ENCODE measurements around the gene TBC1D14.

TBC1D14 gene

DNA sequence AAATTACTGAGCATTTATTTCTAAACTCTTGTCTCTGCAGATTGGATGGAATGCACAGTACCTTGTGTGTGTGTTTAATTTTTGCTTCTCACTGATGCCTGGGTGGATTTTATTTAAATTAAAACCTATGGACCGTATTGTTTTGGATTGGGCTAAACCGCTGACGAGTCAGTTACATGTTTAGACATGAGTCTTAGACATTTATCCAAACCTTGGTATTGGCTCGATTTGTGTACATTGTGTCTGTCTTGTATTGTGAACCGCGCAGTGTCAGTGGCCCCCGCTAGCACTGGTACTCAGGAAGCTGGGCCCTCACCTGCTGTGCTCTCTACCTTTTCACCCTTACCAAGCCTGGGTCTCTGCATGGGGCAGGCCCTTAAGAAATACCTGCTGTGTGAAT, 92.7 kb downstream of the TBC1D14 start:
- DNase-seq (ENCODE audit: low read depth in 1 of 2, low spot score in 1 of 2), result no peak
- no peak for TF ChIP-seq JUND (IDR thresholded peaks at IDR 0.05; ENCODE audit: low read depth)
- in situ Hi-C loops (cut with HindIII; ENCODE audit: low pct_unique_long_range_greater_than_20kb, low sequenced_read_pairs), result no loop called here

DNA sequence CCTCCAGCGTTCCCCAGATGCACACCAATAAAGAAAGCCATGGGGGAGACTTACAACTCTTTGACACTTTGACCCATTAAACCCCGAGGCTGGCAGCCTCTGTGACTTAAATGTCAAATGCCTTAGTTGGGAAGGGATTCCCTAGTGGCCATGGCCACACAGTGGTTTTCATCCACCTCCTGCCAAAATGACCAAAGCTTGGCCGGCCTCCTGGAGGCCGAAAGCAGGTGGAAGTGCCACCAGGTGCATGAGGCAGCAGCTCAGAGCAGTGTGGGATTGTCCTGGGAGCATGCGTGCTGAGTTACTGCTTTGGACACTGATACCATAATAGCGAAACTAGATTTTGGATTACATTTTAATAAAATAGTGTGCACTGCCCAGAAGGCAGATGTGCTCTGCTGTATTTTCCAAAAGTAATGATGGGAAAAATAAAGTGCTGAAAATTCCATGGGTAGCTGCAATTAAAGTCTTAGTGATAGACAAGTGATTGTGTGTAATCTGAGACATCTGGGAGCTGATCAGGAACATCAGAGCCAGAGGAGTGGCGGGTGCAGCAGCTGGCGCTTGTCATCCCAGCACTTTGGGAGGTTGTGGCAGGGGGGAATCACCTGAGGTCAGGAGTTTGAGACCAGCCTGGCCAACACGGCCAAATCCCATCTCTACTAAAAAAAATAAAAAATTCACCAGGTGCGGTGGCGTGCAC, 93.7 kb downstream of the TBC1D14 start:
- in situ Hi-C loops (cut with HindIII; ENCODE audit: low pct_unique_long_range_greater_than_20kb, low sequenced_read_pairs), result no loop called here
- no peak for TF ChIP-seq JUND (IDR thresholded peaks at IDR 0.05; ENCODE audit: low read depth)
- DNase-seq (ENCODE audit: low read depth in 1 of 2, low spot score in 1 of 2), result no peak

DNA sequence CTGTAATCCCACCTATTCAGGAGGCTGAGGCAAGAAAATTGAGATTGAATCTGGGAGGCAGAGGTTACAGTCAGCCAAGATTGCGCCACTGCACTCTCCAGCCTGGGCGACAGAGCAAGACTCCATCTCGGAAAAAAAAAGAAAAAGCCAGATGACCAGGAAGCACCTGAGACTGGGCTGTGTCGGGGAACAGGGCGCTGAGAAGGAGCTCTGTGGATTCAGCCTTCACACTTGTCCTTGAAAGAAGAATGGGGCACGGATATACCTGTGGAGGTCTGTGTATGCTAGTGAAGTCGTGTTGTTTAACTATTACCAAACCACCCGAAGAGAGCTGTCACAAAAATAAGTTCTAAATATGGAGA, 94.2 kb downstream of the TBC1D14 start:
- in situ Hi-C loops (cut with HindIII; ENCODE audit: low pct_unique_long_range_greater_than_20kb, low sequenced_read_pairs), result no loop called here
- DNase-seq (ENCODE audit: low read depth in 1 of 2, low spot score in 1 of 2), result no peak
- TF ChIP-seq JUND (IDR thresholded peaks at IDR 0.05; ENCODE audit: low read depth), result no peak

DNA sequence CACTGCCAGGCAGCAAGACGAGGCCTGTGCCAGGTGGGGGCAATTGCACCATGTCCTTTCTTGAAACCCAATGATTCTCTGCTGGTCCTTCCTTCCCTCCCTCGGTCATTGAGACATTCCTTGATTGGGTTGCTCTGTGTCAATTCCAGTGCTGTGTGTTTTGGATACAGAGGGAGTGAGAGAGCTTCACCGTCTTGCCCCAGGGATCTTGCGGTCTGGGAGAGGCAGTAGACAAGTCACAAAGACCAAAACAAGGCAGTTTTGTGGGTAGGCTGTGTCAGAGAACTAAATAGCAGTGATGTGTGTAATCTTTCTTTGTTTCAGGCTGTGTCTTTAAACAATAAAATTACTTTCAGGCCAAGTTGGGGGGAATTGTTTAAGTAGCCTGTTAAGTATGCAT, 94.7 kb downstream of the TBC1D14 start:
- no peak for TF ChIP-seq JUND (IDR thresholded peaks at IDR 0.05; ENCODE audit: low read depth)
- no peak for DNase-seq (ENCODE audit: low read depth in 1 of 2, low spot score in 1 of 2)
- in situ Hi-C loops (cut with HindIII; ENCODE audit: low pct_unique_long_range_greater_than_20kb, low sequenced_read_pairs), result no loop called here

DNA sequence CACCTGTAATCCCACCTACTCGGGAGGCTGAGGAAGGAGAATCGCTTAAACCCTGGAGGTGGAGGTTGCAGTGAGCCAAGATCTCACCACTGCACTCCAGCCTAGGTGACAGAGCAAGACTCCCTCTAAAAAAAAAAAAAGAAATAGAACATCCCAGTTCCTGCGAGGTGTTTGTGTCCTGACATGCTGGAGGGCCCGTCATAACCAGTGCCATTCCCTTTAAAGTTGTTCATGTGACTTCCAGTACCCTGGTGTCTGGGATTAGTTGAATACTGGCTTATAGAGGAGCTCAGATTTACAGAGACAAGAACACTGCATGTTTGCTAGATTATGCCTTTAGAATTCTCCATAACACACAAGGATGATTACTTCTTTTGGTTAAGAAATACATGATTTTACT, 95.9 kb downstream of the TBC1D14 start:
- no peak for DNase-seq (ENCODE audit: low read depth in 1 of 2, low spot score in 1 of 2)
- in situ Hi-C loops (cut with HindIII; ENCODE audit: low pct_unique_long_range_greater_than_20kb, low sequenced_read_pairs), result no loop called here
- no peak for TF ChIP-seq JUND (IDR thresholded peaks at IDR 0.05; ENCODE audit: low read depth)

DNA sequence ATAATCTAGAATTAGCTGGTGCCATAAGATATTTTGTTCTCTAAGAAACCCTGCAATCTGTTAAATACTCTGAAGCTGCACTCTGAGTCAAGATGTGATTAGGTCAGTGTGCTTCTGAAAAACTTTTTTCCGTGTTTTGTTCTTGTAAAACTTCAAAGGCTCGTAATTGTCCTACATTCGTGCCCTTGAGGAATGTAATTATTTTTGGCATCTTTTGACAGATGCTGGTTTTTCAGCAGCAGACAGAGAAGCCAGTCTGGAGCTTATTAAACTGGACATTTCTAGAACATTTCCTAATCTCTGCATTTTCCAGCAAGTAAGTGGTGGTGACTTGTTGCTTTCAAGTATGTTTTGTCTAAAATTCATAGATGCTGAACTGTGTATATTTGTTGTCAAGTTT, 96.8 kb downstream of the TBC1D14 start:
- DNase-seq (ENCODE audit: low read depth in 1 of 2, low spot score in 1 of 2), result no peak
- TF ChIP-seq JUND (IDR thresholded peaks at IDR 0.05; ENCODE audit: low read depth), result no peak
- in situ Hi-C loops (cut with HindIII; ENCODE audit: low pct_unique_long_range_greater_than_20kb, low sequenced_read_pairs), result no loop called here

DNA sequence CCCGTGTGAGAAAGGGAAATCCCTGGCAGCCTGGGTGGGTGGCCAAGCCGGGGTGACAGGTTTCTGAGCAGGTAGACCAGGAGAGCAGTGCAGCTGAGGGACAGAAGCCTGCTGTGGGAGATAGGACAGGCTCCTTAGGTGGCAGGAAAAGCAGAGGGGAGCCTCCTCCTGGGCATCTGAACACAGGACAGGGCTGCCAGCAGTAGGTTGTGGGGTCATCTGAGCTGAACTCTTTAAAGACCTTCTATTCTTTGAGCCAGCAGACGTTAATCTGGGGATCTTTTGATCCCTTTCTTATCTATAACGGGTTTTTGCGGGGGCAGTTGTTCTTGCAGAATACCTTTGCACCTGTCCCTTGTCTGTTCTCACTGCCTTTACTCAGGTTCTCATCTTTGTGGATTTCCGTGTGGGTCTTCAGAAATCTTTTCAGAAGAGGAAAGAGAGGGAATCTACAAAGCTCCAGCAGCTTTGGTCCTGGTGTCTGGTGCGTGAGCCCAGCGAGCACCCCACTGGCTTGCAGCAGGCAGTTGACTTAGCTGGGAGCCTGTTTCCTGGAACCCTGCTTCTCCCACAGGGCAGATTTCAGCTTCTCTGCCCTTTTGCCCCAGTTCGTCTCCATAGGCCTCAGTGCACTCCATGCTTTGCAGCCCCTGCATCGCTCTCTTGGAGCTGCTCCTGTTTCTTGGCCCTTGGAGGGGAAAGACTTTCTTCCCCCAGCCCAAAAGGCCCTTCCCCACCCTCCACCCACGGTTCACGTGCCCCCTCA, 97.7 kb downstream of the TBC1D14 start:
- no peak for DNase-seq (ENCODE audit: low read depth in 1 of 2, low spot score in 1 of 2)
- TF ChIP-seq JUND (IDR thresholded peaks at IDR 0.05; ENCODE audit: low read depth), result no peak
- in situ Hi-C loops (cut with HindIII; ENCODE audit: low pct_unique_long_range_greater_than_20kb, low sequenced_read_pairs), result no loop called here

DNA sequence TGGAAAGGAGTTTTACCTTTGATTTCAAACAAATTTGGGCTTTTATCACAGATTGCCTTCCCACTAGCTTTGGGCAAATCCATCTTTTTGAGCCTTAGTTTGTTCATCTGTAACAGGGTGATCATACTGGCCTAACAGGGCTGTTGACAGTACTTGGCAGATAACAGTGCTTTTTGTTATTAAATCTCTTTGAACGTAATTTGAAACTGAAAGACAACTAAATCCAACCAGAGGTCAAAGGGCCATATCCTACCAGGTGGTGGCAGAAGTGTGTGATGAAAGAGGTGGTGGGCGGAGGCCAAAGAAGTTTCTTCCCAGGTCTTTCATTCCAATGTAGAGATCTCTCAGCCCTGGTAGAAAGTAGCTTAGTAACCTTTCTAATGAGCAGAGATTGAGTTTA, 98.3 kb downstream of the TBC1D14 start:
- TF ChIP-seq JUND (IDR thresholded peaks at IDR 0.05; ENCODE audit: low read depth), result no peak

DNA sequence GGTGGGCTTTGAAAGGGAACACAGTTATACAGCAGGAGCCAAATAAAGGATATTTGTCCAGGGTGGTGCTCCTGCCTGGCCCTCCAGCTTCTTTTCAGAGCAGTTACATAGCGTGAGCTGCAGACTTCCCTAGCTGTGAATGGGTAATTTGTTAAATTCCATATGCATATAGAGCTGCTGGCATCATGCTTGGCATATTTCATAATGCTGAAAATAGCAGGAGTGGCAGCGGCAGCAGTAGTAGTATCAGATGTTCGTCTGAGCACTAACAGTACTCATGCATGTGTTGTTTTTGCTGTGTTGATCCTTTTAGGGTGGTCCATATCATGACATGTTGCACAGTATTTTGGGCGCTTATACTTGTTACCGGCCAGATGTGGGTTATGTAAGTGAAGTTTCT, 99.9 kb downstream of the TBC1D14 start:
- in situ Hi-C loops (cut with HindIII; ENCODE audit: low pct_unique_long_range_greater_than_20kb, low sequenced_read_pairs), result no loop called here
- DNase-seq (ENCODE audit: low read depth in 1 of 2, low spot score in 1 of 2), result no peak
- no peak for TF ChIP-seq JUND (IDR thresholded peaks at IDR 0.05; ENCODE audit: low read depth)

More for the DNA sequence above, 98.3 kb downstream of the TBC1D14 start:
- in situ Hi-C loops (cut with HindIII; ENCODE audit: low pct_unique_long_range_greater_than_20kb, low sequenced_read_pairs), result no loop called here
- no peak for DNase-seq (ENCODE audit: low read depth in 1 of 2, low spot score in 1 of 2)

DNA sequence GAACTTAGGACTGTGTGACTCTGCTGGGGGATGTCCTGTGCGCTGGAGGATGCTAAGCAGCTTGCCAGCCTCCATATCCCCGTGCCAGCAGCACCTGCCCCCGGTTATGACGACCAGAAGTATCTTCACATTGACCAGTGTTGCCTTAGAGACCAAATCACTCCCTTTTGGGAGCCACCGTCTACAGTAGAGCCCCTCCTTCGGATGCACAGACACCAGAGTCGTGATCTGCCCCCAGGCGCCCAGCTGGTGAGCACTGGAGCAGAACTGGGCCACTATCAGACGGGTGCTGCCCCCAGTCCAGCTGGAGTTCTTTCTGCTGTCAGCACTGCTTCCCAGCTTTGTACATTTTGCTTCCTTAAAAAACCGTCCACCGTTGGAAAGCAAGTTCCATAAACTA, 103.5 kb downstream of the TBC1D14 start:
- in situ Hi-C loops (cut with HindIII; ENCODE audit: low pct_unique_long_range_greater_than_20kb, low sequenced_read_pairs), result no loop called here
- no peak for DNase-seq (ENCODE audit: low read depth in 1 of 2, low spot score in 1 of 2)
- no peak for TF ChIP-seq JUND (IDR thresholded peaks at IDR 0.05; ENCODE audit: low read depth)

DNA sequence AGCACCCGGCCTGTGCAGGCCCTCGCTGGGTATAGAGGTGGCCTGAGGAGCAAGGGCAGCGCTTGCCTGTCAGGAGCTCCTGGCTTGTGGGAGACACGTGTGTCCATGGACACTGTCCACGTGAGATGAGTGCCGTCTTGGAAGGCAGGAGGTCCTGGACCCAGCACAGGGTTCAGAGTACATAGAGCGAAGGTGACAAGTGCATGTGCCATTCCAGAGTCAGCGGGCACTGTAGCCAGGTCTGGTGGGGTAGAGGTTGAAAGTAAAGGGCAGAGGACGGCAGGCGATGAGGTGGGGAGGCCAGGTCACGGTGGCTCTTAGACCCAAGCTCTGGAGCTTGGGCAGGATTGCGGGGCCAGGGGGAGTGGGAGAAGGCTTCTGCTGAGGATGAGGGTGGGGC, 105.2 kb downstream of the TBC1D14 start:
- DNase-seq (ENCODE audit: low read depth in 1 of 2, low spot score in 1 of 2), result no peak
- TF ChIP-seq JUND (IDR thresholded peaks at IDR 0.05; ENCODE audit: low read depth), result no peak
- in situ Hi-C loops (cut with HindIII; ENCODE audit: low pct_unique_long_range_greater_than_20kb, low sequenced_read_pairs), result no loop called here

DNA sequence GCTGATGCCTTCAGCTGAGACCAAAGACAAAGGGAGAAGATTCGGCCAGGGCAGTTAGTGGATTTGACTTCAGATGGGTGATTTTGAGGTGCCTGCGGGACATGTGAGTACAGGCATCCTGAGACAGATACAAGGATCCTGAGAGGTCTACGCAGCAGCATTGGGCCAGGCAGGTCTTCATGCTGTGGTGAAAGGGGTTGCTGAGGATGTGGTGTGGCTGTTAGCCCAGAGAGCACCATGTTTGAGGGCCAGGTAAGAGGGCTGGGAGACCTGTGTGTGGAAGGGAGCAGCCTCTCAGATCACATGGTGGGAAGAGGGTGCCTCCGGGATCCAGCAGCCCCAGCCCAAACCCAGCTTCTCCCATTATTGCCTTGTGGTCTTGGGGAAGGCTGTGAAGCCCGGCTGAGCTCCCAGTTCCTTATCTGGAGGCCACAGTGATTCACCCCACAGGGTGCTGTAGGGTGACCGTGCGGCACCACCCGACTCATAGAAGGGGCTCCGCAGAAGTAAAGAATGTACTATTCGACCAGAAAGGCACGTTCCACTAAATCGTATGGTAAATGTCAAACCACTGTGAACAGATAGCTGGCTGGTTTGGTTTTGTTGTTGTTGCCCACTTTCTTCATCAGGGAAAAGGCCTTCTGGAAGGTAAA, 105.9 kb downstream of the TBC1D14 start:
- TF ChIP-seq JUND (IDR thresholded peaks at IDR 0.05; ENCODE audit: low read depth), result no peak
- in situ Hi-C loops (cut with HindIII; ENCODE audit: low pct_unique_long_range_greater_than_20kb, low sequenced_read_pairs), result no loop called here
- no peak for DNase-seq (ENCODE audit: low read depth in 1 of 2, low spot score in 1 of 2)

DNA sequence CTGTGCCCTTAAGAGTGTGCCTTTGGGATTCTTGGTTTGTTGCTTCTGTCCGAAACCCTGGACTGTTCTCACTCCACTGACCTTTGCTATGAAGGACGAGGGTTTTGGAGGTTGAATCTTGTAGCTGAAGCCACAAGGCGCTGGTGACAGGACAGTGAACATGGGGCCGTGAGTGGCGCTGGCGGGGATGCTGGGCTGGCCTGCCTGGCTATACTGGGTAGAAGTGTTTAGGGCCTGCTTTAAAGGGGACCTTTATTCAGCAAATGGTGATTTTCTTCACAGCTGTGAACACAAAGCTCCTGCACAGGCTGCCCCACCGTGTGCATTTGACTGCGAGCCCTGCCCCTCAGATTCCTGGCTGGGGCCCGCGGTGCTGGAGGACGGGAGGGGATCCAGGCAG, 106.5 kb downstream of the TBC1D14 start:
- in situ Hi-C loops (cut with HindIII; ENCODE audit: low pct_unique_long_range_greater_than_20kb, low sequenced_read_pairs), result no loop called here
- TF ChIP-seq JUND (IDR thresholded peaks at IDR 0.05; ENCODE audit: low read depth), result no peak
- no peak for DNase-seq (ENCODE audit: low read depth in 1 of 2, low spot score in 1 of 2)

All from T47D (cell line).